Lung microvascular endothelial cell (primary cell): ENCODE data around the gene GUCY1A2. TPM values are rescaled to one million over a fixed set of nuclear protein-coding genes. Genes with fewer than 3 reads are reported as not detected.
A peak's percentile ranks its signal among the peaks of the same experiment; 100 is the strongest.

Experiments
- DNase-seq, 2 donors: peaks; one replicate each; pipeline versions ENCODE4 v3.0.0 to v3.0.0-alpha.2; 2010; ENCODE audit warnings: low read depth in 2 of 2
- total RNA-seq: library from RNA; depleted of rRNA; stranded (reverse); fragments of >200 nt; gene quantifications from 2 replicates; pipeline ENCODE4 v1.2.1, GENCODE V29; 2014

GUCY1A2 gene
- total RNA-seq, 1 donor from 2014 or later: under 0.01 TPM

- DNase-seq: no peak
Measured at GRCh38 chr11:106761240-106761639, 257.0 kb downstream of the GUCY1A2 start.

DNA sequence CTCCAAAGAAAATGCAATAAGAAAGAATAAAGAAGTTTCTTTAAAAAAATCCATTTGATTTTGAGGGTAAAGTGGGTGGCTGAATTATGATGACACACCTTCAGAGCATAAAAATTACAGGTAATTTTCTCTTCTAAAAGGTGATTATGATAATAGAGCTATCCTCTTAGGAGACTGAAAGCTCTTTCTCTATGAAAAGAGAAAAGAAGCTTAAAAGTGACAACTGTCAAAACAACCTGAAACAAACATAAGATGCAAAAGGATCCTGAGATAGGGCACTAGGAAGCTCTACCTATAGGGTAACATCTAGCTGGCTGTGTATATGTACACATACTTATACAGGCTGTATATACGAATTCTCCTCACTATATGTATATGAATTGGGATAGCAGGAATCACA is 270.2 kb downstream of the GUCY1A2 start:
- no peak for DNase-seq

GRCh38 chr11:106745941-106746340 is 272.3 kb downstream of the GUCY1A2 start:
- DNase-seq: no peak

GRCh38 chr11:106733635-106734034 is 284.6 kb downstream of the GUCY1A2 start:
- no peak for DNase-seq

GRCh38 chr11:106728859-106729258 is 289.4 kb downstream of the GUCY1A2 start:
- DNase-seq: no peak

GRCh38 chr11:106728379-106728778 is 289.9 kb downstream of the GUCY1A2 start:
- DNase-seq: no peak

GRCh38 chr11:106727256-106727655 is 291.0 kb downstream of the GUCY1A2 start:
- DNase-seq: no peak

DNA sequence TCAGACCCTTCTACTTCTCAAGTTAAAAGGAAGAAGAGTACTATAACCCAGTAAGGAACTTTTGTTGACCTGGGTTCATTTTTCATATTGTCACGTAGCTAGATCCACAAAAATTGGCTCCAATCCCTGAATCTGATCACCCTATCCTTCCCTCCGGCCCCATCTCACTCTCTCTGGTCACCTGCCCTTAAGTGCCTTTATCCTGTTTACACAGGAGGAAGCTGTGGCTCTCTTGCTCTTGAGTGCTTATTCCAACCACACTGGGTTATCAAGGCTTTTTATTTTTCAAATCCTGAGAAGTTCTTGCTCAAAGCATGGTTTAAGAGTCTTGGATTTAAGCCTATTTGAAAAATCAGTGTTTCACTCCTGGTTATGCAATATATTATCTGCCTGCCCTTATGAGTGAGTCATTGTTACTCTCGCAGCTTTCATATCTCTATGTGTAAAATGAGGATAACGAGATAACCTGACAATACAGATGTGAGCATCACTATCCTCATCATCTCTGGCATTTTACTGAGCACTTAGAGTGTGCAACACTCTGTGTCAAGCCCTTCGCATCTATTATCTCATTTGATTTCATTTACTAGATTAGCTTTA is 293.9 kb downstream of the GUCY1A2 start:
- no peak for DNase-seq

DNA sequence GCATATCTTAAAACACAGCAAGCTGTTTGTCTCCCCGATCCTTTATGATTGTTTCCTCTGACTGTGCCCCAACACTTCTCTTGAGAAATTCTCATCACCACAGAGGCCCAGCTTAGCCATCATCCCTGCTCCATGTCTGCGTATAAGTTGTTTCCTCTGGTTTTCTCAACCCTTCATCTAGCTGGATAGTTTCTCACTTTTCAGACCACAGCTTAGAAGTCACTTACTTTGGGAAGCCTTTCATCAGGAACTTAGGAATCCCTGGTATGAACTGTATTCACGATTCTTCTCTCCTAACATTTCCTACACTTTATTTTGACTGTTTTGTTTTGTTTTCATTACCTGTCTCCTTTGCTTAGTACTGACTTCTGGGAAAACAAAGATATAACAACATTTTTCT is 295.2 kb downstream of the GUCY1A2 start:
- no peak for DNase-seq

DNA sequence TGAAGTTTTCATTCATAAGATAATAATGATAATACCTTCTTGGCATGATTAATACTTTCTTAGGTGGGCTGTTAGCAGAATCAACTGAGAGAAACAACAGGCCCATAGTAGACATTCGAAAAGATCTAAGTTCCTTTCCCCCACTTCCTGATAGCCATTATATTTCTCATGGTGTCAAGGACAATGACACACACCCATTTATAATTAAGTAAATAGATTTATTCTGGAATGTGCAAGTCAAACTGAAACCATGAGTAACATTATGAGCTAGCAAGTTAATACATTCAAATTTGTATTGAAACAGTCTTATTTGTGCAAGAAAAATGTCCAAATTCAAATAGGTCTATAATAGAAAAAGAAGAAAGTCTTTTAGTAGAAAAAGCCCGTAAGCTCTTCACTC is 301.1 kb downstream of the GUCY1A2 start:
- no peak for DNase-seq

DNA sequence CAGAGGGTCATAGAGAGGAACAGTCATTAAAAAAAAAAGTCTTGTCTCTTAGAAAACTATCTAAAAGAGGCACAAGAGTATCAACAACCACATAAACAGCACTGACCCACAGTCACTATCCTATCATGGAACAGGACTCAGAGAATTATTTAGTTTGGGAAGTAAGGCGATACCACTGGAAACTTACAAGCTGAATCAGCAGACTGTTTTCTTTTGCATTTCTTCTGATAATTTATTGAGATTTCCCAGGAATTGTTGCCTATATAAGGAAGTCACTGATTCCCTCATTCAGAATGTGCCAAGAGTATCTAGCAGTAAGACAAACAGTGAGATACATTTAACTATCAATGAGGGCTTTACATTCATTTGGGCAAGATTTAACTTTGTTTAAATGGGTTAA is 304.1 kb downstream of the GUCY1A2 start:
- DNase-seq: no peak

DNA sequence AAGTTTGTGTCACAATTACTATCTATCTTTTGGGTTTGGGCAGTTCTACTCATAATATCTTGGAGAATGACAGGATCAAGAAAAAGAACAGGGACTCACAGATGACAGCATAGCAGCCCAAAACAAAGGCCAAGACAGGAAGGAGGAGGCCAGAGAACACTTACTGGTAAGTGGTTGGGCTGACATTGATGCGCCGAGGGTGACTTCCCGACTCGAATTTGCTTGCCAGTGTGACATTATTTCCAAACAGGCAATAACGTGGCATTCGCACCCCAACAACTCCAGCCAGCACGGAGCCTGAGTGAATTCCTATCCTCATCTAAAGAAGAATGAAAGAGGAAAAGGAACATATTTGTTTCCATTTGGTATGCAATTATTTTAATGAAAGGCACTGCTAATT is 309.9 kb downstream of the GUCY1A2 start:
- no peak for DNase-seq

GRCh38 chr11:106706355-106706754 is 311.9 kb downstream of the GUCY1A2 start:
- peak in 1 of 2 donors; percentile 28 for DNase-seq

DNA sequence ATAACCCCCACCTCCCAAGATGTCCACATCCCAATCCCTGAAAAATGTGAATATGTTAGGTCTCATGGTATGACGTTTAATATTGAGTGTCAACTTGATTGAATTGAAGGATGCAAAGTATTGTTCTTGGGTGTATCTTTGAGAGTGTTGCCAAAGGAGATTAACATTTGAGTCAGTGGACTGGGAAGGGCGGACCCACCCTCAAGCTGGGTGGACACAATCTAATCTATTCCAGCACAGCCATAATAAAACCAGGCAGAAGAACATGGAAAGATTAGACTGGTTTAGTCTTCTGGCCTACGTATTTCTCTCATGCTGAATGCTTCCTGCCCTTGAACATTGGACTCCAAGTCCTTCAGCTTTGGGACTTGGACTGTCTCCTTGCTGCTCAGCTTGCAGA is 315.5 kb downstream of the GUCY1A2 start:
- DNase-seq: no peak

DNA sequence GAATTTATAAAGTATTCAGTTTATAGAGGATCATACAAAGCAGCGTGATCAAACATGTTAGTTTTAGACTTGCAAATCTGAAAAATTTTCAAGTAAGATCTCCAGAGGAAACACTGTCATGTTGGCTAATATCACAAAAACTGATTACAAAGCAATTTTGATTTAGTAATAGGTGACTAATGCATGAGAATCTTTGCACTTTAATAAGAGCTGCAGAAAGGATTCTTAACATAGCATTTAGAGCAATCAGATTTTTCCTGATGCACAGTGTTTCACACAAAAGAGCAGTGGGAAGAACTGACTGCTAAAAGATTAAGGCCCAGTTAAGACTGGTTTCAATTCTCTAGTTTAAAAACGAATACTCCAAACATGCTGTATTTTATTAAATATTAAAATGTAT is 321.2 kb downstream of the GUCY1A2 start:
- no peak for DNase-seq

GRCh38 chr11:106695506-106695905 is 322.8 kb downstream of the GUCY1A2 start:
- no peak for DNase-seq

DNA sequence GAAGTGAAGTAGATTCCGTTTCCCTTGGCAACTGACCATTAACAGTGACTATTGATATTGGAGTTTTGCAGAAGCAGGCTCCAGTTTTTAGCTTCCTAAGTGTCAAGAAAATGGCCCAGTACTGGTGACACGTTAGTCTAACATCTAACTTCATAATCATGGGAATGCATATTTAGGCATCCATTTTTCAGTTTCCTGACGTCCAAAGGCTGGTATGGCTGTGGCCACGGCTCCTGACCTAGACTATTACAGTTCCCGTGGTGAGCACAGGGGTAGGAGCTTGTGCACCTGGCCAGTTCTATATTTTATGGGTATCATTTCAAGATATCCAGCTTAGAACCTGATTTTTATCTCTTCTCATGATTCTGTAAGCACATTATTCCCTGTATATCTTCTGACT is 323.8 kb downstream of the GUCY1A2 start:
- no peak for DNase-seq

DNA sequence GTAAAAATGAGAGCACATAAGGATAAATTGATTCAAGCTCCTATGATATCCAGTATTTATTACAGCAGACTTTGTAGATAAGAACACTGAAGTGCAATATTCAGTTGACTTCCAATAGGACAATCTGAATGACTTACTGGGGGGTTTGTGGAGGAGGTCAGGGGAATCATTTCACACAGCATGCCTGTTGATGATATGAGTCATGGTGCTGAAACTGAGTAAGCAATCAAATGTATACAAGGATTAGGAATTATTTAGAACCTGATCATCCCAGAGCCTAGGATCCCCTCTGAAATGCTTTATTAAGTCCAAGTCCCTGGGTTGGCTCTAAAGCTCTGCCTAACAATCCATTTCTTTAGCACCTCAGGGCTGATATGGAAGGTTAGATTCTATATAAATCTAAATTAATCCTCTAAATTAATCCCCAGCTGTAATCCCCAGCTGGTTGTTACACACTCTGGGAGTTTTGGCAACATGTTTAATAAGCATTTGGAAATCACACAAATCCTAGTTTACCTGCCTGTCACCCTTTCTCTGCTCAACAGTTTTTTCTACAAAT is 326.4 kb downstream of the GUCY1A2 start:
- DNase-seq: no peak

DNA sequence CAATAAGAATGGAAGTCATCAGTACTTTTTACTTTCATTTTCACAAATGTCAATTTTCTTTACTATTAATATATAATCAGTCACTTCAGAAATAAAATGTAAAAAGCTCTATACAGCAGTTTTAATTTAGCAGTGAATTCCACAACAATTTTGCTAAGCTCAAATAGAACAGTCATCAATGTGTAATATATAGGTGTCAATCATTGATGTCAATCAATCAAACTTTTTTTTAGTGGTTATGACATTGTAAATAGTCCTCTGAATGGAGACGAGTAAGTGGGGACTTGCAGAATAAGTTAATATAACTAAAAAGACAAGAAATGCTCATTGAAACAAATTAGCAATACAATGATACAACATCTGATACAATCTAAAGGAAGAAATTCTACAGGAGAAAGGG is 327.4 kb downstream of the GUCY1A2 start:
- no peak for DNase-seq

DNA sequence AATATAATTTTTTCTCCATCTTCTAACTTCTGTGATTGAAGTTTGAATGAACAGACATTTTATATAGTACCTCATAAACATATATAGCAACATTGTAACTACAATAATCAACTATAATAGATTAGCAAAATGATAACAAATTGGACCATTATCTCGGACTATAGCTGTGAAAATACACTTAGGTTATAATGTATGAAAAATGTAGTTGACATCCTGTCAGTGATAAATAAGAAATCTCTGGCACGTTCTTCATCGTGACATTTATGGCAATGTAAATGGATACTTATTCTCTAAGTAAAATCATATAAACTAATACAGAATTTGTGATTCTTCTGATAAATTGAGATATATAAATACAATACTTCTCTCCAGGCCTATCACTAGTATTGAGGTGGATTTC is 333.3 kb downstream of the GUCY1A2 start:
- DNase-seq: no peak

DNA sequence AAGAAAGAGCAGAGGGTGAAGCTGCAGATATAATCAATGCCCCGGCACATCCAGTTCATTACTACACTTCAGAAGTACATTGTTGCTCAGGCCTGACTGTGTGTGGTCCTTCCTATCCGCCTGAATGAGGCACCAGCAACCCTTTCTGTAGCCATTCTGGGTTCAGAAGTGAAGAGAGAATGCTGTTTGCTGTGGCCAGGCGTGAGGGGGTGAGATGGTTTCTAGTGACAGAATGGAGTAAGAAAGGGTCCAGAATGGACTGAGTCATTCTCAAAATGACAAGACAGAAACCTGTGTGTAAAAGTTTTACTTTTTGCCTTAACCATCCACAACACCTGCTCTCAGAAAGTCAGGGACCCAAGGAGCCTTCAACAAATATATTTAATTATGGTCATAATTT is 334.8 kb downstream of the GUCY1A2 start:
- DNase-seq: no peak

DNA sequence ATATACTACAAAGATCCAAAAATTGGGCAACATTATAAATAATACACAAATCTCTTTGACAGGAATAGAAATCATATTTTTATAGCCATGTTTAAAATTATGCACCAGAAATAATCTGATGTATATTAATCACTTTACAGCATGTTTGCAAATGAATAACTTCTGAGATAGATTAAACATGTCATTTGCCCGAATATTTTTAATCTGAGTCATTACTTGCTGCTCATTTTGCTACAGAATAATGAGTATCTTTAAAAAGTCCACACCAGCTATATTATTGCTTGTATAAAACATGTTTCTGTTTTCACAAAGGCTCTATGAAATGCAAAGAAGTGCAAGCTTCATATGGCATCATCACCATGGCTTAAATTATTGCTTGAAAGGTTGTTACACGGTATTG is 336.8 kb downstream of the GUCY1A2 start:
- no peak for DNase-seq

GRCh38 chr11:106679581-106679980 is 338.7 kb downstream of the GUCY1A2 start:
- DNase-seq: no peak

DNA sequence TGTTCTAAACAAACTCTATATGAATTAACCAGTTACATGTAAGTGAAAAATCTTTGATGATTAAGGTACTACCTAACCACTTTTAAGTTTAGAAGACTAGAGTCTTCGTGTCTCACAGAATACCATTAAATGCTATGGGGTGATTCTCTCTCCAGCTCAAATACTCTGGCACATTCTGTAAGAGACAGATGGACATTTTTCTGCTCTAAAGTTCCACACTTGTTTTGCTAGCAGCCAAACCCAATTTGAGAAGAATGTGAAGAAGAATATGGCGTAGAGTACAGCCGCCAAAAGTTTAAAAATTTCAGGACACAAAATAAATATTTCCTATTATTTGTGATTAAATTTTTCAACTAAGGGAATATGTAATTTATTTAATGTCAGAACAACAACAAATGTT is 339.1 kb downstream of the GUCY1A2 start:
- DNase-seq: no peak
